Activated CD4-positive, alpha-beta T cell treated with anti-CD3 and anti-CD28 coated beads, Interleukin-2, Interleukin-6, amounts not matched to agents 100 ng/mL and 50 ng/mL, durations not matched to agents 16 hours and 8 hours (primary cell): ENCODE data around the gene C1QTNF6.
"Not testable (repeated sequence)": the region's sequence is repeated elsewhere in the genome, so short reads cannot be mapped to it uniquely, and the experiment has no call there.

Source experiments
- DNase-seq: peaks from one replicate; pipeline ENCODE4 v3.0.0-alpha.2; 2020

C1QTNF6 gene

DNA sequence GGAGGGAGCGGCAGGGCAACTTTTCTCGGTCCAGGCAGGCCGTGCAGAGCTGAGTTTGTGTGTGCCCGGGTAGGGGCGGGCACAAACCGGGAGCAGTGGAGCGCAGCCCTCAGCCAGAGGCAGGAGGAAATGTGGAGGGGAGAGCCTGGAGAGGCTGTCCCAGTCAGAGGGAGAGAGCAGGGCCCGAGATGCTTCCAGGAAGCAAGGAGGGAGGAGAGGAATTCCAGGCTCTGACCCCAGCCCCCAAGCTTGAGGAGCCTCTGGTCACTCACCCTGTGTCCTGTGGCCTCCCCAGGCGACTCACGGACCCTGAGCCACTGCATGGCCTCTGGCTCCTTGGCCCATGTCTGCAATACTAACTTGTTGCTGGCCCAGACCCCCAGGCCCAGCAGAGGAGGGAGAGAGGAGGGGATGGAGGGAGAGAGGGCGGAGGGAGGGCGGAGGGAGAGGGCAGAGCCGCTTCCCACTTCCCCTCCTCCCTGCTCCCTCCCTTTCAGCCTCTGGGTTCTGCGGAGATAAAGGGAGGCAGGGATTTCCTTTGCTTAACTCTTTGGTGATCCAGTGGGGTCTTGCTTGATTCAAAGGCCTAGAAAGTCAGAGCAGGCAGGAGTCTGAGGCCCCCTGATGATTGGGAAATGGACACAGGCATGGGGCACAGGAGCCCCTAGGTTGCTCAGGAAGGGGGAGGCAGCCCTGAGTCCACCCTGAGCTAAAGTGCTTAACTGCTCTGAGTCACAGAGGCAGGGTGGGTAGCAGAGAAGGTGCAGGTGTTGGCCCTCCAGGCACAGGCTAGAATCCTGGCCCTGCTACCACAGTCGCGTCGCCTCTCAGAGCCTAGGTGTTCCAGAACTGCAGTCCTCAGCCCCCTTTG is at the start of gene C1QTNF6:
C1QTNF6 (minus strand) TSS at position 357 of the 871 bp plus-strand sequence; CDS start at position 323, 34 bp downstream.
- no peak for DNase-seq

DNA sequence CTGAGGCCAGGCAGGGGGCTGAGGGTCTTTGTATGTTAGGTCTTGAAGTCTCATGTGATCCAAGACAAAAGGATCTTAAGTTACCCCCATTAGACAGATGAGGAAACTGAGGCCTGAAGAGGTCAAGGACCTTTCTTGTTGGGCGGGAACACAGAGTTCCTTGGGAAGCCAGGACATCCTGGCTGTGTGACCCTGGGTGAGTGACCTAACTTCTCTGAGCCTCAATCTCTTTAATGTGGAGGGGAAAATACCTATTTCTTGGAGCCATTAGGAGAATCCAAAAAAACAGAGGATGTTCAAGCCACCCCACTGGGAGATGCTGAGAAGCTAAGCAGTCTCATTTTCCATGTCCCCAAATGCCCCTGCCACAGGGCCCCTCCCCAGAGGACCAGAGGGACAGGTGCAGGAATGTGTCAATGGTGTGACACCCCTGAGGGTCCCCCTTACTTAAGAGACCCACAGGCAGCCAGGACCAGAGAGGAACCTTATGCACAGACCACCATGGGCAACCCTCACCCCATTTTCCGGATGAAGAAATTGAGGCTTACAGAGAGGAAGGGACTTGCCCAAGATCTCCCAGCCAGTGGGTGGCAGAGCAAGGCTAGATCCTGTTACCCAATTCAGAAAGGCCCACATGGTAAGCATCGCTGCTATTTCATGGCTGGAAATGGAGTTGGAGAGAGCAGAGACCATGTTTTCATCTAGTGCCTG is 48.0 kb upstream of the C1QTNF6 start:
- no peak for DNase-seq

- peak; percentile 24 for DNase-seq
These were observed 47.0 kb upstream of the C1QTNF6 start for GRCh38 chr22:37234736-37235711.

GRCh38 chr22:37233751-37234631 is 45.9 kb upstream of the C1QTNF6 start:
- DNase-seq: peak; percentile 14

DNA sequence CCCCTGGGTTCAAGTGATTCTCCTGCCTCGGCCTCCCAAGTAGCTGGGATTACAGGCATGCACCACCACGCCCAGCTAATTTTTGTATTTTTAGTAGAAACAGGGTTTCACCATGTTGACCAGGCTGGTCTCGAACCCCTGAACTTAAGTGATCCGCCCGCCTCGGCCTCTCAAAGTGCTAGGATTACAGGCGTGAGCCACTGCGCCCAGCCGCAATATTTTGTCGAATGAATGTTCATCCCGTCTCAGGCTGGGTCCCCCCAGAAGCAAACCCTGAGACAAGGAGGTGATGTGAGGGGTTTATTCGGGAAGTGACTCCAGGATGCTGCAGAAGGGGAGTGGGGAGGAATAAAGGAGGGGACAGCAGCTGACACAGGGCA is 45.3 kb upstream of the C1QTNF6 start:
- not testable (repeated sequence) for DNase-seq

GRCh38 chr22:37232140-37232998 is 44.3 kb upstream of the C1QTNF6 start:
- DNase-seq: no peak

DNA sequence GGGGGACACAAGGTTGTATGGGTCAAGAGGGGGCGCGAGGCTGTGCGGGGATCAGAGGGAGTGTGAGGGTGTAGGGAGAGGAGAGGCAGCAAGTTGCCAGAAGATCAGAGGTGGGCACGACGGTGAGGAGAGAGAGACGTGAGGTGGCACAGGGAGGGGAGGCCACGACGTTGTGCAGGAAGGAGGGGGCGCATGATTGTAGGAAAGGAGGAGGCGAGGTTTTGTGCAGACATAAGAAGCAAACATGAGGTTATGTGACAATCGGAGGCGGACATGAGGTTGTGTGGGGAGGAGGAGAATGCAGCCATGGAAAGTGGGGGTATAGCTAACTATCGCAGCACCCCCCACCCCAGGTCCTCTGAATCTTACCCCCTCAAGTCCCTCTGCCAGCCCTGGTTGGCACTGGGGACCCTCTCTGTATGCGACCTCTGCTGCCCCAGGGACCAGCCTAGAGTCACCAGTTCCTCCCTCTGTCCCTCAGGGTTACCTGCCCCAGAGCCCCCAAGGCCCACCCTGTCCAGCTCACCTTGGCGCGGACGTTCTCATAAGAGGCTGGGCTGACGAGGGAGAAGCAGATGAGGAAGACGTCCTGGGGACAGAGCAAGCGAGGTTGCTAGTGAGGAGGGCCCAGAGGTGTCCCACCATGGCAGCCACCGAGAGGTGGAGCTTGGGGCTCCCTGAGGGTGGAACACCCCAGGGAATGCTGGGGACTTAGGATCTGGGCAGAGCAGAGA is 43.5 kb upstream of the C1QTNF6 start:
- peak; percentile 45 for DNase-seq

DNA sequence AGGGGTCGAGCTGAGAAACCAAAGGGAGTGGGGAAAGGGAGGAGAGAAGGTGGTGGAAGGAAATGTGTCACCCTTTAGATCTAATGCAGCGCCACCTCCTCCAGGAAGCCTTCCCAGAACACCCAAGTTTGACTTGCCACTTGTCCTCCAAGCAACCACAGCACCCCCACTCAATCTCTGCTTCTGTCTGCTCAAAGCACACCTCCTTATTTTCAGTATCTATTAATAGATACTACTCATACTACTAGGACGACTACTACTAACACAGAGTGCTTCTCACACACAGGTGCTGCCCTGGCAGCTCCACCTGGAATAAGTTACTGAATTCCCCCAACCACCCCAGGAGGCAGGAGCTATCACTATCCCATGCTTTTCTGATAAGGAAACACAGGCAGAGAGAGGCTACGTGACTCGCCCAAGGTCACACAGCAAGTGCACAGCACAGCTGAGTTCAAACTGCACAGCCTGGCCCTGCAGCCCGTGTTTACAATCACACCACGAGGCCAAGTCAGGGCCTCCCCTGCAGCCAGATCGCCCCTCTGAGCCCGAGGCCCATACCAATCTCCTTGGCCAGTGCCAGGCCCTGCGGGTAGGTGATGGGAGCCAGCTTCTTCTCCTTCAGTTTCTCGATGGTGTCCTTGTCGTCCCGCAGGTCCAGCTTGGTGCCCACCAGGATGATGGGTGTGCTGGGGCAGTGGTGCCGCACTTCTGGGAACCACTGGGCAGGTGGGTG is 42.8 kb upstream of the C1QTNF6 start:
- peak; percentile 86 for DNase-seq

DNA sequence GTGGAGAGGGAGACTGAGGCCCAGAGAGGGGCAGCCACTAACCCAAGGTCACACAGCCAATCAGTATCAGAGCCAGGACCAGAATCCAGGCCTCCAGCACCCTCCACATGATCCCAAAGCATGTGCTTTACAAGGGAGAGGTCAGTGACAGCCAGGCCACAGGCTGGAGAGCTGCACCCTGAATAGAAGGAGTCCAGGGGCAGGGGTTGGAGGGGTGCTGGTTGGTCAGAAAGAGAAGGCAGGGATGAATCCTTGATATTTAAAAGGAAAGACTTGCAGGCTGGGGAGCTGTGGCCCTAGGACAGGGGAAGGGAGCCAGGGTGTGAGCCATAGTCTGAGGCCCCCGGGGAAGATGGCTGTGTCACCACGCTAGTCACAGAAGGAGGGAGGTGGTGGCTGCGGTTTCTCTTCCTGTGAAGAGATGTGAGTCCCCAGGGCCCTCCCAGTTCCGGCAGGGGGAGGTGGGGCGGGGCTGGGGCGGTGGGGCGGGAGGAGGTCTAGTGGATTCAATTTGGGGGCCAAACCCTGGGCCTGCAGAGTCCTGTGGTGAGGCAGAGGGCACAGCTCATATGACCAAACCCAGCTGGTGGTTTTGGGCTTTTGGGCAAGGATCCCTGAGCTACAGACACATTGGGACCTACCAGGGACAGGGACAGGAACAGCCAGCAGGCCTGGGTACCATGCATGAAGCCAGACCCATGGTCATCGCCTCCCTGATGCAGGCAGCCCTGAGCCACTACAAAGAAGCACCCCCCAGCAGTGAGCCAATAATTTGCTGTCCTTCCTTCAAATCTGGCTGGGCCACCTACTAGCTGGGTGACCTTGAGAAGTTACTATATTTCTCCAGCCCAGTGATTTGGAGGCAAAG is 42.0 kb upstream of the C1QTNF6 start:
- peak; percentile 94 for DNase-seq

DNA sequence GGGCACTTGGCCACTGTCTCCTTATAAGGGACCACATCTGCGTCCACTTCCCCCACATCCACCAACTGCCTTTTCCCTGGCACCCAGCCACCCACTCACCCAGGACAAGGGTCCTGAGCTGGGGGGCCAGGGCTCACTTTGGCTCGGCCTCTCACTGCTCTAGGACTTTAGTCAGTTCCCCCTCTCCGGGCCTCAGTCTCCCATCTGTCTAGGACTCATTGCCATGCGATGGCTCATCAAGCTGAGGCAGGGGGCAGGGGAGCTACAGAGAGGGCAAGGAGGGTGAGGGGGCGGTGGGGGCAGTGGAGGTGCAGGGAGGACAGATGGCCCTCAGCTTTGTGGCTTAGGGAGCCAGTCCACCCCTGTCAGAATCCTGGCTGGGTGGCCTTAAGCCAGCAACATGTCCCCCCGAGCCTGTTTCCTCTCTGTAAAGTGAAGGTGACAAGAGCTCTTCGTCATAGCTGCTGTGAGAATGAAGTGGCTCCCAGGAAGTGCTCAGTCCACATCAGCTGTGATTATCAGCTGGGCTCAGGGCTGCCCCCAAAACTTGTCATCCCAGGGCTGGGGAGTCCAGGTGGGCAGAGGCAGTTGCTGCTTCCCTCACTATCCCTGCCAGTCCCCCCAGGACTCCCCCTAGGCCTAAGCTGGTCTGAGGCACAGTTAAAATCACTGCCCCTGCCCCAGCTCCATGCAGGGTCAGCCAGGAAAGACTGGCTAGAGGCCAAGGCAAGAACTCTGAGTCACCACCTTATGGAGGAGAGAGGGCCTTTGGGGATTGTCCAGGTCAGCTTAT is 41.2 kb upstream of the C1QTNF6 start:
- DNase-seq: peak; percentile 67

DNA sequence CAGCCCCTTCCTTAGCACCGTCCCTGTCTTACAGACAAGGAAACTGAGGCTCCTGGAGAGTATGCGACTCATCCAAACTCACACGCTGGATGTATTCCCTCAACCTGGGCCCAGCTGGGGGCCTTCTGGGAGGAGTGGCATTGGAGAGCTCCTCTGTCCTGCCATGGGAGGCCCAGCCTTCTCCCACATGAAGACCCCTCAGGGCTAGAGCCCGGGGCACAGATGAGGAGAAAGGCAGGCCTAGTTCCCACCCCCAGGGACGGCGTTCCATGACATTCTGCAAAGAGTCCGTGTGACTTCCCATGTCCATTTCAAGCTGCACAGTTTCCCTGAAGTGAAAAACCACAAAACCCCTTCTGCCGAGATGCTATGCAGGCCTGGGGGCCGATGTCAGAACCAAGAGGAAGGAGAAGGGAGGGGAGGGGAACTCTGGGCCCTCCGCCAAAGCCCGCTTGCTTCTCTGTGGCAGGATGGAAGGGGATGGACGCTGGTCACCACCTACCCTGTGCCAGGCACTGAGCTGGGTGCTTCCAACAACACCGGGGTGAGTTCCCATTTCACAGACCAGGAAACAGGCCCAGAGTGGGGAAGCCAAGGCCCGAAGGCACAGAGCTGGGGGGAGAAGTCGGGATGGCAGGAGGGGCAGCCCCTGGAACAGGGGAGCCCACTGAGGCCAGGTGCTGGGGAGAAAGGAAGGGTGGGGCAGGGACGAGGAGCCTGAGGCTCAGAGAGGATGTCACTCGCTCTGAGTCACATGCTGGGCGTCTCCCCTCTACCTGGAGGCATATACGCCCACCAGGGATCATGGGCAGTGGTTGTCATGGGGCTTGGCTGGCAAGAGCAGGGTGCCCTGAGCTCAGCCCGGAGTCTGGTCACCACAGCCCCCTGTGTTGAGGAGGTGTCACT is 40.3 kb upstream of the C1QTNF6 start:
- no peak for DNase-seq

DNA sequence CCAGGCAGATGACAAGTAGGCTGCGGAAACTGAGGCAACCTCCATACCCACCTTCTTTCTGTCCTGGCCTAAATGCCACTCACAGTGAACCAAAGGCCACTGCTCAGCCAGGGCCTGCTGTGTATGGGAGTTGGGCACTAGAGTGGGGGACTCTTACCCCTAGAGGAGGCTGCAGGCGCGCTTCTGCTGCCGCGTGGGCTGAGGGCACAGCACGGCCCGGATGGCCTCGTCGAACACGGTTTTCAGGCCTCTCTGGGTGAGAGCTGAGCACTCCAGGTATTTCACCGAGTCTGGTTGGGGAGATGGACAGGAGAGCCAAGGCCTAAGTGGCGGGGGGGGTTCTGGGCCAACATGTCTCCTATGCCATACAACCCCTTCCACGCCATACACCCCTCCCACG is 38.5 kb upstream of the C1QTNF6 start:
- no peak for DNase-seq

GRCh38 chr22:37226087-37226486 is 38.0 kb upstream of the C1QTNF6 start:
- no peak for DNase-seq

DNA sequence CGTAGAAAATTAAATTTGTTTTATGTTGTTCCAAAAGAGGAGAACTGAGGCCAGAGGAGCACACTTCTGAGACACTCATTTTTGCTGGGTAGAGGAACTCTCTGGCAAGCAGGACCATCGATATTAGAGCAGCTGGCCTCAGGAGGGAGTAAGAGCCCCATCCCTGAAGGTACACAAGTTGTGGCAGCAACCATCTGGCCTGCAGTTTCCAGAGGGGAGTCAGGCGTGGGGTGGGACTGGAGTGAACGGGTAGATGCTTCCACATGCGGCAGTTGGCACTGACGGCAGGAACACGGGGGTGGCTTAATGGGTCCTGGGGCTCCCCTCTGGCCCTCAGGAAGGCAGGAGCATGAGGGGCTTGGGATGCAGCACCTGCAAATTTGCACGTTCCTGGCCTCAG is 37.4 kb upstream of the C1QTNF6 start:
- DNase-seq: no peak

GRCh38 chr22:37224757-37225420 is 36.8 kb upstream of the C1QTNF6 start:
- no peak for DNase-seq
